ENCODE data around the gene SPOCK3.
"Not testable (repeated sequence)": the region's sequence is repeated elsewhere in the genome, so short reads cannot be mapped to it uniquely, and the experiment has no call there.

DNA sequence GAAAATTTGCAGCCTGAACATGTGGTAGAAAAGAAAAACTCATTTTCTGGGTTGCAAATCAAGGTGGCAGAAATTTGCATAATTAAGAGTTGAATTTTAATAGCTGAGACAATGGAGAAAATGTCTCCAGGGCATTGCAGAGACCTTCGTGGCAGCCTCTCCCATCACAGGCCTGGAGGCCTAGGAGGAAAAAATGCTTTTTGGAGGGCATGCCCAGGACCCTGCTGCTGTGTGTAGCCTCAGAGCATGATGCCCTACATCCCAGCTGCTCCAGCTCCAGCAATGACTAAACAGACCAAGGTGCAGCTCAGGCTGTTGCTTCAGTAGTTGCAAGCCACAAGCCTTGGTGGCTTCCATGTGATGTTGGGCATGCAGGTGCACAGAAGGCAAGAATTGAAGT, 266.1 kb downstream of the SPOCK3 start:
- TF ChIP-seq REST (IDR thresholded peaks at IDR 0.05; ENCODE audit: insufficient read depth in 1 of 2, low read depth in 2 of 2, low read length in 1 of 2); POLR2AphosphoS5 (IDR thresholded peaks at IDR 0.05; ENCODE audit: low read depth, low read length): not testable (repeated sequence)
- TF ChIP-seq, protein P1, sequence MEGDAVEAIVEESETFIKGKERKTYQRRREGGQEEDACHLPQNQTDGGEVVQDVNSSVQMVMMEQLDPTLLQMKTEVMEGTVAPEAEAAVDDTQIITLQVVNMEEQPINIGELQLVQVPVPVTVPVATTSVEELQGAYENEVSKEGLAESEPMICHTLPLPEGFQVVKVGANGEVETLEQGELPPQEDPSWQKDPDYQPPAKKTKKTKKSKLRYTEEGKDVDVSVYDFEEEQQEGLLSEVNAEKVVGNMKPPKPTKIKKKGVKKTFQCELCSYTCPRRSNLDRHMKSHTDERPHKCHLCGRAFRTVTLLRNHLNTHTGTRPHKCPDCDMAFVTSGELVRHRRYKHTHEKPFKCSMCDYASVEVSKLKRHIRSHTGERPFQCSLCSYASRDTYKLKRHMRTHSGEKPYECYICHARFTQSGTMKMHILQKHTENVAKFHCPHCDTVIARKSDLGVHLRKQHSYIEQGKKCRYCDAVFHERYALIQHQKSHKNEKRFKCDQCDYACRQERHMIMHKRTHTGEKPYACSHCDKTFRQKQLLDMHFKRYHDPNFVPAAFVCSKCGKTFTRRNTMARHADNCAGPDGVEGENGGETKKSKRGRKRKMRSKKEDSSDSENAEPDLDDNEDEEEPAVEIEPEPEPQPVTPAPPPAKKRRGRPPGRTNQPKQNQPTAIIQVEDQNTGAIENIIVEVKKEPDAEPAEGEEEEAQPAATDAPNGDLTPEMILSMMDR (IDR thresholded peaks at IDR 0.05) = not testable (repeated sequence)

All from Panc1 (cell line).